ENCODE measurements around the gene STAP1. TPM values are rescaled to one million over a fixed set of nuclear protein-coding genes. Genes with fewer than 3 reads are reported as not detected.

Gene STAP1, protein sequence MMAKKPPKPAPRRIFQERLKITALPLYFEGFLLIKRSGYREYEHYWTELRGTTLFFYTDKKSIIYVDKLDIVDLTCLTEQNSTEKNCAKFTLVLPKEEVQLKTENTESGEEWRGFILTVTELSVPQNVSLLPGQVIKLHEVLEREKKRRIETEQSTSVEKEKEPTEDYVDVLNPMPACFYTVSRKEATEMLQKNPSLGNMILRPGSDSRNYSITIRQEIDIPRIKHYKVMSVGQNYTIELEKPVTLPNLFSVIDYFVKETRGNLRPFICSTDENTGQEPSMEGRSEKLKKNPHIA
- 0.23 TPM for total RNA-seq

GRCh38 chr4:67558493-67558892, at the start of gene STAP1:
Gene STAP1, plus strand, starts transcription at chr4:67558727. Its CDS starts 83 bp downstream, at chr4:67558810.

GRCh38 chr4:67545199-67546003, 13.1 kb upstream of the STAP1 start, which contains the start of gene CENPC:
Gene CENPC, minus strand, starts transcription at chr4:67545503. Its CDS starts 148 bp downstream, at chr4:67545355.

Small RNA genes within 50 kb of the gene (small RNA-seq; reads per million reads assigned to genes)
- not detected for gene AC096720.1

Other genes with a start within 250 kb of the STAP1 start
- 32.3 TPM for gene CENPC, start 13.2 kb upstream of the STAP1 start, total RNA-seq
- 92.5 TPM for gene UBA6, start 142.4 kb downstream of the STAP1 start, total RNA-seq
- gene GNRHR, start 195.7 kb downstream of the STAP1 start, total RNA-seq: 0.23 TPM

All from diencephalon (tissue), 1 donor.